IPS-18c (cell line): ENCODE data around the gene PRKAR1B.
"Not testable (repeated sequence)": the region's sequence is repeated elsewhere in the genome, so short reads cannot be mapped to it uniquely, and the experiment has no call there.

Experiments
- H3K4me3 ChIP-seq: 2 replicates; pipeline ENCODE4 v1.7.0; 2013; ENCODE audit warnings: low read depth, mild to moderate bottlenecking, low read length, moderate library complexity; ENCODE audit not compliant: insufficient read depth
- H3K9me3 ChIP-seq: one replicate; pipeline ENCODE4 v1.6.1; 2013; ENCODE audit warnings: mild to moderate bottlenecking, low read length, moderate library complexity; ENCODE audit not compliant: control insufficient read depth, insufficient read depth

Gene PRKAR1B

GRCh38 chr7:613442-614140 lies 113.5 kb downstream of the PRKAR1B start:
- Histone ChIP-seq H3K9me3 (peaks cover 3% of the 10 kb centered on the region), H3K4me3 (no peak overlapping the region)

- not testable (repeated sequence) for H3K9me3 ChIP-seq, H3K4me3 ChIP-seq
Observed at GRCh38 chr7:611837-612236, 115.2 kb downstream of the PRKAR1B start.

- Histone ChIP-seq H3K4me3 (no peak overlapping the region), H3K9me3 (no peaks in the 10 kb centered on the region)
Observed at GRCh38 chr7:611281-611810, 115.7 kb downstream of the PRKAR1B start.

GRCh38 chr7:610531-611280 lies 116.4 kb downstream of the PRKAR1B start:
- H3K4me3 ChIP-seq = no peak overlapping the region
- H3K9me3 ChIP-seq = no peaks in the 10 kb centered on the region

- Histone ChIP-seq H3K4me3 (no peak overlapping the region), H3K9me3 (no peaks in the 10 kb centered on the region)
Observed at GRCh38 chr7:610141-610530, 116.9 kb downstream of the PRKAR1B start.

GRCh38 chr7:609365-609764 lies 117.7 kb downstream of the PRKAR1B start:
- Histone ChIP-seq H3K4me3 (no peak overlapping the region), H3K9me3 (no peaks in the 10 kb centered on the region)

- H3K9me3 ChIP-seq = no peaks in the 10 kb centered on the region
Observed at GRCh38 chr7:608954-609353, 118.1 kb downstream of the PRKAR1B start.

GRCh38 chr7:608361-608760 lies 118.7 kb downstream of the PRKAR1B start:
- Histone ChIP-seq H3K9me3 (no peaks in the 10 kb centered on the region), H3K4me3 (no peak overlapping the region)

More at GRCh38 chr7:608954-609353, 118.1 kb downstream of the PRKAR1B start:
- H3K4me3 ChIP-seq = no peak overlapping the region

GRCh38 chr7:607938-608337 lies 119.1 kb downstream of the PRKAR1B start:
- H3K9me3 ChIP-seq = no peaks in the 10 kb centered on the region
- no peak overlapping the region for H3K4me3 ChIP-seq

- no peak overlapping the region for H3K4me3 ChIP-seq
- H3K9me3 ChIP-seq = no peaks in the 10 kb centered on the region
Observed at GRCh38 chr7:605661-606450, 121.2 kb downstream of the PRKAR1B start.

- H3K4me3 ChIP-seq = no peak overlapping the region
- no peaks in the 10 kb centered on the region for H3K9me3 ChIP-seq
Observed at GRCh38 chr7:604884-605531, 122.1 kb downstream of the PRKAR1B start.

GRCh38 chr7:604001-604883 lies 122.8 kb downstream of the PRKAR1B start:
- Histone ChIP-seq H3K4me3 (no peak overlapping the region), H3K9me3 (no peaks in the 10 kb centered on the region)

GRCh38 chr7:603152-603951 lies 123.7 kb downstream of the PRKAR1B start:
- no peak overlapping the region for H3K4me3 ChIP-seq
- no peaks in the 10 kb centered on the region for H3K9me3 ChIP-seq

- H3K9me3 ChIP-seq = no peaks in the 10 kb centered on the region
- H3K4me3 ChIP-seq = no peak overlapping the region
Observed at GRCh38 chr7:602341-603141, 124.5 kb downstream of the PRKAR1B start.
